Measurements from ENCODE around the gene CWC22.
"Not testable (repeated sequence)": the region's sequence is repeated elsewhere in the genome, so short reads cannot be mapped to it uniquely, and the experiment has no call there.

CWC22 gene

DNA sequence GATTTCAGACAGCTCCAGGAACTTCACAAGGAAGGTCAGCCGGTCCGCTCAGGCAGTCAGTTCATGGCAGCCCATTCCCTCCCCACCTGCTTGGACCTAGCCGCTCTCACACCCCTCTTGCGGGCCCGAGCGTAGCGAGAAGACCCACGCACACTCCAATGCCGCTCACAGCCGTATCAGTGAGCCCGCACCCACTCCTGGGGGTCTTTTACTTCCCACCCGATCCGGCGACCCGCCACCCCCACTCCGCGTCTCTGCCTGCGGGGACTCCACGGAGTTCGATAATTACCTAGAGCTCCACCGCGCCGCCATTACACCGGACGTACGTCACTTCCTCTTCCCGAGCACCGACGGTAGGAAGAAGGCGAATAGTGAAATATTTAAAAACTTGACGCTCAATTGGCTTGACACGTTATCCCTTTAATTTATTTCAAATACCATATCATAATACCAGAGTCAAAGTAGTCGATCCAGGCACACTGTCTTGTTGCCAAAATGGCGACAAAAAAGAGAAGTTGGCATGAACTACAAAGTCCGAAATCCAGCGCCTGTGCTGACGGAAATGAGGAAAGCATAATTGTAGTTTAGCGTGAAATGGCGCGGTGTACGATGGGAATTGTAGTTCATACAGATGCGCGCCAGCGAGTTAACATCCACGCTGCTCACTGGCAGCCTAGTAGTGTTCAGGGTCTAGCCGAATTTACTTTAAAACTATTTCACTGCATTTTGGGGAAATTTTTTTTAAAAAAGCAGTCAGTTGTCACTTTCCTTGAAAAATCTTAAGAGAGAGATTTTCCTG lies at the start of gene CWC22:
TSS of gene CWC22 (minus strand) at position 517 of the 799 bp plus-strand sequence. CDS start 13,956 bp downstream, outside the sequence.
- Mint-ChIP-seq H3K36me3 (ENCODE audit: low read depth) (peaks cover 39% of the 10 kb centered on the region), H3K4me1 (ENCODE audit: low read depth) (peaks cover 37% of the 10 kb centered on the region), H3K27ac (peak within 1 kb of the TSS; percentile 99), H3K9me3 (no peaks in the 10 kb centered on the region), H3K4me3 (peak within 1 kb of the TSS; percentile 89), H3K27me3 (no peaks in the 10 kb centered on the region)
- peak; percentile 84 for DNase-seq

DNA sequence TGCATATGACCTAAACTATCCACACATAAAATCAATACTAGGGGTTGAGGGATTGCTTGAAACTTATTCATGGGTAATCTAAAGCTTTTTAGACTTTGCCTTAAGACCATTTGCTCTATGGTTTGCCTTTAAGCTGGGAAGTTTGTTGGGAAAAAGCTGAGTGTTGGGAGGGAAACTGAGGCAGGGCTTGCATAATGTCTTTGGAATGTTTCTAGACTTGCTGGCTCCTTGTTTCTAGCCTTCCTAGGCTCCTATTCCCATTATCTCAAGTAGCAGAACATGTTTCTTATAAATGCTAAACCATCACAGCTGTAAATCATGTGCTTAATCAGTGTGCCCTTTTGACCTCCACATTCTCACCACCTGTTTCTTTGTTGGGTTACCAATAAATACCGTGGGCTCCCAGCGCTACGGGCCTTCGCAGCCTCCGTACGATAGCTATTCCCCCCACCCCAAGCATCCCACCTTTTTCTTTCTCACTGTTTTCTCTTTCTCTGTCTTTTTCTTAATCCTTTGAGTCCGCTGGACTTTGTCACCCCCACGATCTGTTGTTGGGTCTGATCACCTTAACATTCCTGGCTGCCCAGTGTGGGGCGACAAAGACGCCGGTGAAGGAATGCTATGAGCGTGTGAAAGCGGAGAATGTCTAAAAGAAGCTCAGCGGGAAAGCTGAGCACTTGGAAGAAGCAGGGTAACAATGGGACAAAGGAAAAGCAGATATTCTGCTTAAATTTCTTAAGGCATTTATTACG lies 49.4 kb upstream of the CWC22 start:
- Mint-ChIP-seq H3K4me3 (no peak overlapping the region), H3K4me1 (ENCODE audit: low read depth) (no peaks in the 10 kb centered on the region), H3K9me3 (no peaks in the 10 kb centered on the region), H3K36me3 (ENCODE audit: low read depth) (no peaks in the 10 kb centered on the region), H3K27ac (no peak overlapping the region), H3K27me3 (peaks cover 12% of the 10 kb centered on the region)
- DNase-seq, result no peak

- not testable (repeated sequence) for H3K36me3 Mint-ChIP-seq (ENCODE audit: low read depth); H3K27ac Mint-ChIP-seq
- H3K27me3 Mint-ChIP-seq, result peaks cover 19% of the 10 kb centered on the region
Measured at GRCh38 chr2:180054576-180054975, 47.5 kb upstream of the CWC22 start.

DNA sequence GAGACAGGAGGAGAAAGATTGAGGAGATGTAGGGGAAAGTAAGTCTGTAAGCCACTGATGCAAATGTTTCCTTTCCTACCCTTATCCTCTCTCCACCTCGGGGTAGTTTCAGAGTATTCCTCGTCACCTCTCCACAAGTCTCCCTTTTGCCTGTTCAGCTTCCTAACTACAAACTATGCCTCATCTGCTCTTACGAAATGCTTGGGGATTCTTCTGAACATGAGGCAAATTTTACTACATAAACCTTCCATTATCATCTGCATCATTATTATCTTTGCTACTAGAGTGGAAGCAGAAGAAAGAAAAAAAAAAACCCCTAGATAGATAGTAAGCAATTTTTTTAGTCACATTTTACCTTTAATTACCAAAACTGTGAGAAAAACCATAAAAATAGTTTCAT lies 43.1 kb upstream of the CWC22 start:
- Mint-ChIP-seq H3K9me3 (no peaks in the 10 kb centered on the region), H3K36me3 (ENCODE audit: low read depth) (no peaks in the 10 kb centered on the region)

More at GRCh38 chr2:180054576-180054975, 47.5 kb upstream of the CWC22 start:
- not testable (repeated sequence) for H3K4me3 Mint-ChIP-seq; DNase-seq; H3K9me3 Mint-ChIP-seq; H3K4me1 Mint-ChIP-seq (ENCODE audit: low read depth)

DNA sequence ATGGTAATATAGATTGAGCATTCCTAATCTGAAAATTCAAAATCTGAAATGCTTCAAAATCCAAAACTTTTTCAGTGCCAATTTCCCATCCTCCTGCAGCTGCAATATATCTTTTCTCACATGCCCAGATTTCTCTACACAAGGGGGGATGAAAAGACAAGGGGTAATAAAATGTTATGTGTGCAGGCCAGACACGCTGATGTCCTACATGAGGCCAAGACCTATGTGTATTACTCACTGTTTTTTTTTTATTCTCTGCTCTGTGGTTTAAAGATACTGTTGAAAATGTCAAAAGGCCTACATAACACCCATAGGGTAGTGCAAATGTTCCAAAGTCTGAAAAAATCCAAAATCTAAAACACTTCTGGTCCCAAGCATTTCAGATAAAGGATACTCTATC lies 41.2 kb upstream of the CWC22 start:
- H3K9me3 Mint-ChIP-seq, result no peaks in the 10 kb centered on the region
- H3K36me3 Mint-ChIP-seq (ENCODE audit: low read depth), result no peaks in the 10 kb centered on the region
- no peak overlapping the region for H3K4me3 Mint-ChIP-seq
- no peaks in the 10 kb centered on the region for H3K4me1 Mint-ChIP-seq (ENCODE audit: low read depth)
- no peak overlapping the region for H3K27ac Mint-ChIP-seq
- no peak for DNase-seq
- H3K27me3 Mint-ChIP-seq, result peaks cover 49% of the 10 kb centered on the region

More for the DNA sequence above, 43.1 kb upstream of the CWC22 start:
- H3K27ac Mint-ChIP-seq, result no peak overlapping the region
- no peak for DNase-seq
- H3K4me3 Mint-ChIP-seq, result no peak overlapping the region
- no peaks in the 10 kb centered on the region for H3K4me1 Mint-ChIP-seq (ENCODE audit: low read depth)
- H3K27me3 Mint-ChIP-seq, result peaks cover 31% of the 10 kb centered on the region

GRCh38 chr2:180046776-180047175 lies 39.7 kb upstream of the CWC22 start:
- Mint-ChIP-seq H3K27ac (no peak overlapping the region), H3K4me3 (no peak overlapping the region), H3K27me3 (peaks cover 46% of the 10 kb centered on the region), H3K4me1 (ENCODE audit: low read depth) (no peaks in the 10 kb centered on the region), H3K9me3 (no peaks in the 10 kb centered on the region), H3K36me3 (ENCODE audit: low read depth) (no peaks in the 10 kb centered on the region)
- DNase-seq, result no peak

GRCh38 chr2:180046202-180046601 lies 39.1 kb upstream of the CWC22 start:
- no peaks in the 10 kb centered on the region for H3K36me3 Mint-ChIP-seq (ENCODE audit: low read depth)
- H3K4me3 Mint-ChIP-seq, result no peak overlapping the region
- H3K27me3 Mint-ChIP-seq, result peaks cover 45% of the 10 kb centered on the region
- H3K9me3 Mint-ChIP-seq, result no peaks in the 10 kb centered on the region
- H3K4me1 Mint-ChIP-seq (ENCODE audit: low read depth), result no peaks in the 10 kb centered on the region
- no peak for DNase-seq
- H3K27ac Mint-ChIP-seq, result no peak overlapping the region

DNA sequence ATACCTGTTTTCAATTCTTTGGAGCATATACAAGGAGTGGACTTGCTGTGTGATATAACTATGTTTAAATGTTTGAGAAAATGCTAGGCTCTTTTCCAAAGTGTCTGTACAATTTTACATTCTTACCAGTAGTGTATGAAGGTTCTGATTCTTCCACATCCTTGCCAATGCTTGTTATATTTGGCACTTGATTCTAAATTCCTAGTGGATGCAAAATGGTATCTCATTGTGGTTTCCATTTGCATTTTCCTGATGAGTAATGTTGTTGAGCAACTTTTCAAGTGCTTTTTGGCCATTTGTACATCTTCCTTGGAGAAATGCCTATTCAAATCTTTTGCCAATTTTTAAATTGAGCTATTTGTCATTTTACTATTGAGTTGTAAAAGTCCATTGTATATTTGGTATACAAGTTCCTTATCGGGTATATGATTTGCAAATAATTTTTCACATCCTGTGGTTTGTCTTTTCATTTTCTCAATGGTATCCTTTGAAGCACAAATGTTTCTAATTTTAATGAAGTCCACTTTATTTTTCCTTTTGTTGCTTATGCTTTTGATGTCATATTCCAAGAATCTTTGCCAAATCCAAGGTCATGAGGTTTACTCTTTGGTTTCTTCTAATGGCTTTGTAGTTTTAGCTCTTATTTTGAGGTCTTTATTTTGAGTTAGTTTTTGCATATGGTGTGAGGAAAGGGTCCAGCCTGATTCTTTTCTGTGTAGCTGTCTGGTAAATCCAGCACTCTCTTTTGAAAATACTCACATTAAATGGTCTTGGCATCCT lies 33.2 kb upstream of the CWC22 start:
- Mint-ChIP-seq H3K4me1 (ENCODE audit: low read depth) (no peaks in the 10 kb centered on the region), H3K36me3 (ENCODE audit: low read depth) (no peaks in the 10 kb centered on the region), H3K9me3 (no peaks in the 10 kb centered on the region), H3K4me3 (no peak overlapping the region), H3K27ac (no peak overlapping the region), H3K27me3 (peaks cover 66% of the 10 kb centered on the region)
- no peak for DNase-seq

DNA sequence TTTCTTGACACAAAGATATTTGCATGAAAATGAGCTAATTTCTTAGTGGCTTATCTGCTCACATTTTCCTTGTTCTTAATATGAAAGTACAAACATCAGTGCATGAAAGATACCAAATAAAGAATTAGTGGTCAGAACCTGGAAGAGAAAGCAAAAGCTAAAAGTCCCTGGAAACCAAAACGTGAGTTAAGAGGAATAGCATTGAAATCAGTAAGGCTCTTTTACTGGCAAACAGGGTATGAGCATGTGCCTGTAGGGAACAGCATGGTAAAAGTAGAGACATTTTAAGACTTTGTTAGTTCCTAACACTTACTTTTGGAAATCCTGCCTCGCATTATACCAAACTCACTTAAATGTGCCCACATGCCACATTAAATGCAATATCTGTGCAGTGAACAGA lies 31.9 kb upstream of the CWC22 start:
- H3K27ac Mint-ChIP-seq, result no peak overlapping the region
- no peaks in the 10 kb centered on the region for H3K4me1 Mint-ChIP-seq (ENCODE audit: low read depth)
- no peaks in the 10 kb centered on the region for H3K36me3 Mint-ChIP-seq (ENCODE audit: low read depth)
- no peak for DNase-seq
- H3K4me3 Mint-ChIP-seq, result no peak overlapping the region
- H3K9me3 Mint-ChIP-seq, result no peaks in the 10 kb centered on the region
- H3K27me3 Mint-ChIP-seq, result peaks cover 66% of the 10 kb centered on the region

DNA sequence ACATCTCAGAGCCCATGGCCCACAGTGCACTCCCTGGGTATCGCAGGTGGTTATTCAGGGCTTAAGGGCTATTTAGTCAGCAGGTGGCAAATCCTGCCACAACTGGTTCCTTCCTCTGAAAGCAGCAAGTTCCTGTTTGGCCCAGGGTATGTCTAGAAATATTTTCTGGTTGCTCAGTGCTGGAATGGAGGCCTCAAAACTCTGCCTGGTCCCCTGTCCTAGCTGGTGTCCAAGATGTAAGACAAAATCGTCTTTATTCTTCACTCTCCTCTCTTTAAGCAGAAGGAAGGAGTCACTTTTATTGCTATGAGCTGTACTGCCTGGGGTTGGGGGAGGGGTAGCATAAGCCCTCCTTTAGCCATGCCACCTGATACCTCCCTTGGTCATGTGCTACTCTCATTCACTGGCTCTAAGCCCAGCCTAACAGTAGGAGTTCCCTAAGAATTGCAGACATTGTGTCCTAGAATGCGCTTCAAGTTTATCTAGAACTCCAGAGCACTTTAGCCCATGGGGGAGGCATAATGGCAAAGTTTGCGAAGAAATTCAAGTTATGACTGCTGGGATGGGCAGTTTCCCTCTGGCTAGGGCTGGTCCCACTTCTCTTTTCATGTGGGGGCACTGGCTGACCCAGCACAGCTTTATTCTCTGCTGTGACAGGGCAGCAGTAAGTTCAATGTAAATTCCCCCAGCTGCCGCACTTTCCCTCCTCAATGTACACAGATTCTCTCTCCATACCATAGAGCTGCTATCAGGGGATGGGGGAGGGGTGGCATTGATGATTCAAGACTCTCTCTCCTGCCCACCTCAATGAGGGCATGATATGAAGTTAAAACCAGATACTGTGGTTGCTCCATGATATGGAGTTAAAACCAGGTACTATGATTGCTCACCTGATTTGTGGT lies 27.1 kb upstream of the CWC22 start:
- peaks cover 80% of the 10 kb centered on the region for H3K27me3 Mint-ChIP-seq
- H3K4me3 Mint-ChIP-seq, result no peak overlapping the region
- no peaks in the 10 kb centered on the region for H3K4me1 Mint-ChIP-seq (ENCODE audit: low read depth)
- no peak overlapping the region for H3K27ac Mint-ChIP-seq
- no peaks in the 10 kb centered on the region for H3K36me3 Mint-ChIP-seq (ENCODE audit: low read depth)
- no peak for DNase-seq
- peaks cover 10% of the 10 kb centered on the region for H3K9me3 Mint-ChIP-seq

DNA sequence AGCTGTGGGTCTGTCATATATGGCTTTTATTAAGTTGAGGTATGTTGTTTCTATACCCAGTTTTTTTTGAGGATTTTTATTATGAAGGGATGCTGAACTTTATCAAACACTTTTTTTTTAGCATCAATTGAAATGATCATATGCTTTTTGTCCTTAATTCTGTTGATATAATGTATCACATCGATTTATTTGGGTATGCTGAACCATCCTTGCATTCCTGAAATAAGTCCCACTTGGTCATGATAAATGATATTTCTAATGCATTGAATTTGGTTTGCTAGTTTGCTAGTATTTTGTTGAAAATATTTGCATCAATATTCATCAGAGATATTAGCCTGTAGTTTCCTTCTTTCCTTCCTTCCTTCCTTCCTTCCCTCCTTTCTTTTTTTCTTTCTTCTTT lies 22.5 kb upstream of the CWC22 start:
- H3K36me3 Mint-ChIP-seq (ENCODE audit: low read depth), result no peaks in the 10 kb centered on the region
- peaks cover 53% of the 10 kb centered on the region for H3K27me3 Mint-ChIP-seq
- no peak for DNase-seq
- no peak overlapping the region for H3K4me3 Mint-ChIP-seq
- H3K4me1 Mint-ChIP-seq (ENCODE audit: low read depth), result no peaks in the 10 kb centered on the region
- H3K27ac Mint-ChIP-seq, result no peak overlapping the region
- peaks cover 14% of the 10 kb centered on the region for H3K9me3 Mint-ChIP-seq

DNA sequence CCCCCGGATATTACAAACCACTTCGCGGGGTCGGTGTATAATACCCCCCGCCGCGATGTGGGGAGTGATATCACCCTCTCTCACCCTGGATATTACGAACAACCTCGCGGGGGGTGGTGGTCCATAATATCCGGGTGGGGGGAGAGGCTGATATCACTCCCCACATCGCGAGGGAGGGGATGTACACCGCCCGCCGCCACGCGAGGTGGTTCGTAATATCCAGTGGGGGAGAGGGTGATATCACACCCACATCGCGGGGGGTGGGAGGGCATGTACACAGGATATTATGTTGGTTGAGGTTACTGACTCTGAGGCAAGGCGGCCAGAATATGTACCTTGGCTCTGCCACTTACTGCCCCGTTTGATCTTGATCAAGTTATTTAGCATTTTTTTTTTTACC lies 14.8 kb upstream of the CWC22 start:
- H3K4me3 Mint-ChIP-seq, result no peak overlapping the region
- no peaks in the 10 kb centered on the region for H3K9me3 Mint-ChIP-seq
- no peaks in the 10 kb centered on the region for H3K36me3 Mint-ChIP-seq (ENCODE audit: low read depth)
- H3K27ac Mint-ChIP-seq, result no peak overlapping the region
- H3K4me1 Mint-ChIP-seq (ENCODE audit: low read depth), result no peaks in the 10 kb centered on the region
- H3K27me3 Mint-ChIP-seq, result peaks cover 21% of the 10 kb centered on the region
- DNase-seq, result no peak

DNA sequence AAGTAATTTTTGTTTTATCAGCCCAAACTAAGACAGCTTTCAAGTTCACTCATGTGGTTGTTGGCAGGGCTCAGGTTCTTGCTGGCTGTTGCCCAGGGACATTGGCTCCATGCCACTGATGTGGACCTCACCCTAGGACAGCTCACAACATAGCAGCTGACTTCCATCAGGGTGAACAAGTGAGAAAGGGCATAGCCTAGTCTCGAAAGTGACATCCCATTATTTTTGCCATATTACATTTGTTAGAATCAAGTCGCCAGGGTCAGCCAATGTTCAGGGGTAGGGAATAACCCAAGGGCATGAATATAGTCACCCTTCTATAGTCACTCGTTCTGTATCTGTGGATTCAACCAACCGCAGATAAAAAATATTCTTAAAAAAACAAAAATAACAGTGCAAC lies 10.7 kb upstream of the CWC22 start:
- no peaks in the 10 kb centered on the region for H3K9me3 Mint-ChIP-seq
- H3K4me3 Mint-ChIP-seq, result no peak overlapping the region

DNA sequence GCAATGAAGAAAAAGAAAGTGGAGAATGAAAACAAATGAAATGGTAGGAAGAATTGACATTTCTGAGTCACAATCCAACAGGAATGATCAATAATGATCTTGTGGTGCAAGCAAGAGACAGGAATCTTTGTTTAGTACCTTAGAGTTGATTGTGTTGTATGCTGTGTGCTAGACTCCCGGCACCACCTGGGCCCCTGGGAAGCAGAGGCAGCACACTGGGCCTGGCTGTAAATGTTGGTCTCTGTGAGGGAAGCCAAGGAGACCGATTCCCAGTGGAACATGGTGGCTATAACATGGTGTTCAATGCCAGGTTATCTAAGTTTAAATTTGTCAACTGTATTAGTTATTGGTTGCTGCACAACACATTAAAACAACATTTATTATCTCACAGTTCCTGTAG lies 9.8 kb upstream of the CWC22 start:
- Mint-ChIP-seq H3K27ac (no peak overlapping the region), H3K4me3 (no peak overlapping the region), H3K27me3 (peaks cover 15% of the 10 kb centered on the region), H3K9me3 (no peaks in the 10 kb centered on the region), H3K36me3 (ENCODE audit: low read depth) (no peaks in the 10 kb centered on the region), H3K4me1 (ENCODE audit: low read depth) (peaks cover 5% of the 10 kb centered on the region)
- no peak for DNase-seq

More for the DNA sequence above, 10.7 kb upstream of the CWC22 start:
- H3K4me1 Mint-ChIP-seq (ENCODE audit: low read depth), result peaks cover 3% of the 10 kb centered on the region
- peaks cover 20% of the 10 kb centered on the region for H3K27me3 Mint-ChIP-seq
- H3K27ac Mint-ChIP-seq, result no peak overlapping the region
- H3K36me3 Mint-ChIP-seq (ENCODE audit: low read depth), result no peaks in the 10 kb centered on the region
- DNase-seq, result no peak
